CD4-positive, alpha-beta T cell treated with Interleukin-15 for 4 hours (primary cell): Measurements from ENCODE around the gene CLCN6.
A peak's percentile ranks its signal among the peaks of the same experiment; 100 is the strongest.

Experiments used
- DNase-seq: peaks from one replicate; pipeline ENCODE4 v3.0.0-alpha.2; 2020; ENCODE audit warnings: low spot score

Gene CLCN6

DNA sequence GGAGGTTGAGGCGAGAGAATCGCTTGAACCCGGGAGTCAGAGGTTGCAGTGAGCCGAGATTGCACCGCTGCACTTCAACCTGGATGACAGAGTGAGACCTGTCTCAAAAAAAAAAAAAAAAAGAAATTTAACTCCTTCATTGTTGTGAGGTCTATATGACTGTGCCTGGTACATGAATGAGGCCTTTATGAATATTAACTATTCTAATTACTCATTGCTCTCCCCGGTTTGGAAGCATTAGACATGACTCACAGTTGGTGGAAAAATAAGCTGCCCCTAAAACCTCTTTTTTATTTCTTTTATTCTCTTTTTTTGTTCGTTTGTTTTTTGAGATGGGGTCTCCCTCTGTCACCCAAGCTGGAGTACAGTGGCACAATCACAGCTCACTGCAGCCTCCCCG, 49.4 kb downstream of the CLCN6 start:
- no peak for DNase-seq

DNA sequence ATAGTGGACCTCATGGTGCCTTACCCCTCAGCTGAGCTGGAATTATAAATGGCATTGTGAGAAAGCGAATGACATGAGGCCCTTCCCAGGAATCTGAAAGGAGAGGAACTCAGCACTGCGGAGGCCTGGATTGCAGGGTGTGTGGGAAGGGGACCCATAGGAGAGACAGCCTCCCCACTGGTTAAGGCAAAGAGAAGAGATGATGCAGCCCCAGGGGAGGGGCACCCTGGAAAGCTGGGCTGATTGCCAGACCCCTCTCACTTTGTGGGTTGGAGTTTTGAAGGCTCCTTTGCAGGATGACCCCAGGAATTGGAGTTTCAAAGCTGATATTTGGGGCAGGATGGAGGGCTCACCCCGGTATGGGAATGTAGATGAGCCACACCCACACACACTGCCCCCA, 50.7 kb downstream of the CLCN6 start:
- no peak for DNase-seq

DNA sequence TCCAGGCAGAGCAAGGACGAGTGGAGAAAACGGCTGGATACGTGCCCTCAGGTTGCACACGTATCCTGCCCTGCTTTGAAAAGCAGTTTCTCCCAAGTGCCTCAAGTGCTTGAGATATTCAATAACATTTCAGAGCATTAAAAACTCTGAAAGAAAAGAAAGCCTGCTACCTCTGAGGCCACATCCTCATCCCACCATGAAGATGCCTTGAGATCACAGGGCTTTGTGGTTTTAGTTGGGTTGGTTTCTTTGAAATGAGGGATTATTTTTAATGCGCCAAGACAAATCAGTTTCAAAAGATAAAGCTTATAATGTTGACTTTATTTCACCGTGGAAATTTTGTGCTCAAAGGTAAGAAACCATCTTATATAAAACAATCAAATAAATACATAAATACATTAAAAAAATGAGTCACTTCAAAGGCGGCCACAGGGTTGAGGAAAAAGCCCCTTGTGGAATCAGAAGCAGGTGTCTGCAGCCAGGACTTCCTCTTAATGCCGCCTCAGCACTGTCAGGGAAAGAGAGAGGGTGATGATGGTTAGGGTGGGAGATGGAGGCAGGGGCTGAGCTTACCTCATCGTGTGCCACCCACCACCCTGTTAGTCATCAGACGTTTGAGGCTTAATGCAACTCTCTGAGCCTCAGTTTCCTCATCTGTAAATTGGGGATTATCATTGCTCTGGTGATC, 51.3 kb downstream of the CLCN6 start:
- no peak for DNase-seq

DNA sequence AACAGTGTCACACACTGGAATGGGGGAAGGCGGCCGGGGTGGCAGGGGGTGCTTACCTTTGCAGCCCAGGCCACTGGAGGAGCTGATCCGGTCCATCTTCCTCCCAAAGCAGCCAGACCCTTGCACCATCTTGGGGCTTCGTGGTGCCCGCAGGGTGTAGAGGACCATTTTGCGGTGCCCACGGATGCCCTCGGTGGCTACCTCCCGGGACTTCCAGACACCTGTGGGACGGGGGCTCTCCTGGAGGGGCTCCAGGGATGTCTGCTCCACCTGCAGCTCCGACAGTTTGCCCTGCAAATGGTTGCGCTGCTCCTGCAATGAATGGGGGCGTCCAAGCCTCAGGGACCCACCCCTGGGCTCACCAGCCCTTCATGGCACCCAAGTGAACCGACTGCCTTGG, 52.2 kb downstream of the CLCN6 start:
- no peak for DNase-seq

DNA sequence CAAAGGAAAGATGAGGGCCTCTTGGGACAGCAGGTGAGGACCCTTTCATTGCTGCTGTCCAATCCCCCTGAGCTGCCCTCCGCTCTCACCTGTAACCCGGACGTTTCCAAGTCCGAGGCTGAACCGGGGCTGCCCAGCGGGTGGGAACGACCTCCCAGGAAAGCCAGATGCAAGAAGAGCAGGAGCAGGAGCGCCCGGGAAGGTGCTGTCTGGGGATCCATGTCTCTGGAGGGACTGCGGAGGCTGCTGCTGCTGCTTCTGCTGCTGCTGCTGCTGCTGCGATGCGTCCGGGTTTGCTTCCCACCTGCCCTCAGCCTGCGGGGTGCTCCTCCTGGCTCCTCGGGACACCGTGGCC, 52.6 kb downstream of the CLCN6 start, which contains the start of gene NPPB:
Gene NPPB, minus strand, starts transcription at position 333 of the 355 bp plus-strand sequence. Its CDS starts 112 bp downstream, at position 221.
- no peak for DNase-seq

DNA sequence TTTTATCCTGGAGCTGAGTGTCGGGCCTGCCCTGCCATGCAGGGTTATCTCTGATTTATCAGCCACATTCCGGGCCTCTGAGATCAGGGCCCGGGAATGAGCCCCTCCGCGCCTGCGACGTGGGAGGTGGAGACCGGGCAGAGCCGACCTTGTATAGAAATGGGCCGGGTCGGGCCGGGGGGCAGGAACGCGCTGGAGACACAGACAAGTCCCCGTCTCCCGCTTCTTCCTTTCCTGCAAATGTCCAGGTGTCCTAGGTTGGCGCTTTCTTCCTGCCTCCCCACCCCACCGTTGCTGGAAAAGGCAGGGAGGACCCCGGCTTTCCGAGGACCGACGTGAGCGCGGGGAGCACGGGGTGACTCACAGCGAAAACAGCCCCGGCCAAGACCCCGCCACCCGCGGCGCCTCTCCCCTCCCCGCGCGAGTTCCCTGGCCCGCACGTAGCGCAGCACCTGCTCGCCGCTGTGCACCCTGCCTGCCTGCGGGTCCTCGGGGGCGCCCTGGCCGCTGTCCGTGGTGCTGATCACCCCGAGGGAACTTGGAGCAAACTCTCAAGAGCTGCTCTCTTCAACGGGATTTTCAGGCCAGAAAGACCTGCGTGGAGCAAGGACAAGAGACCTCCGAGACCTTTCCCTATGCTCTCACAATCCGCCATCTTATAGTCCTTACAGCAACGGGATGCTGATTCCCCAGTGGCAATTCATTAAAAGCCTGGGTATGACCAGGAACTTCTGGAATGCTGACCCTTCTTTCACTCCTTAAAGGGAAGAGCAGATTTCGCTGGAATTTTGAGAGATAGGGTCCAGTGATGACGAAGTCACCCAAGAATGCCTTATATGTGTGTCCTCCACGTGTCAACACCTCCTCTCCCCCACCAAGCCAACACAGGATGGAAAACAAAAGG, 53.2 kb downstream of the CLCN6 start:
- DNase-seq = peak; percentile 46

DNA sequence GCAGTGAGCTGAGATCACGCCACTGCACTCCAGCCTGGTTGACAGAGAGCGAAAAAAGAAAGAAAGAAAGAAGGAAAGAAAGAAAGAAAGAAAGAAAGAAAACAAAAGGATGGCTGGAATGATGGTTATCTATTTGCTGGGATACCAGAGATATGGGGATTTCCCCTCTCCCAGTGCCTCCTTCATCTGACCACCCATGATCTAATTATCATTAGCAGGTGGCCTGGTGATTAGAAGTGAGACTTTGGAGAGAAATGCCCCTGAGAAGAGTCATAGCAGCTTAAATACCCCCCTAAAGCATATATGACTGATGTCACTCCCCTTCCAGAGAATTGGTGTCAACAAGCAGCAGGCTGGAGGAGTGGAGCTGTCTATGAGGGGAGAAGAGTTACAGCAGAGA, 54.1 kb downstream of the CLCN6 start:
- DNase-seq = no peak

DNA sequence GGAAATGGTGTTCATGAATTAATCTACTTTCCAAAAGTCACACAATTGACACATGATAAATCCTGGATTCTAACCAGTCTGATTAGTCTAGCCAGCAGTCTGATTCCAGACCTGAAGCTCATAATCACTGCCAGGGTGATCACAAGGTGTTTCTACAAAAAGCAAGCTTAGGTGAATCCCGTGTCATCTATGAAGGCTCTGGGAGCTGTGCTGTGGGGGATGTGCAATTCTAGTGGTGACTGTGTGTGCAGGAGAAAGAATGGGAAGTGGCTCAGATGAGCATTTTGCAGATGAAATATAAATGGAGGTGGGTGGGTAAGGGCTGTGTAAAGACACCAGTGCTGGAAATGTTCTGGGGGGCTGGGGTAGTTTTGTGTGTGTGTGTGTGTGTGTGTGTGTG, 54.6 kb downstream of the CLCN6 start:
- DNase-seq = no peak

DNA sequence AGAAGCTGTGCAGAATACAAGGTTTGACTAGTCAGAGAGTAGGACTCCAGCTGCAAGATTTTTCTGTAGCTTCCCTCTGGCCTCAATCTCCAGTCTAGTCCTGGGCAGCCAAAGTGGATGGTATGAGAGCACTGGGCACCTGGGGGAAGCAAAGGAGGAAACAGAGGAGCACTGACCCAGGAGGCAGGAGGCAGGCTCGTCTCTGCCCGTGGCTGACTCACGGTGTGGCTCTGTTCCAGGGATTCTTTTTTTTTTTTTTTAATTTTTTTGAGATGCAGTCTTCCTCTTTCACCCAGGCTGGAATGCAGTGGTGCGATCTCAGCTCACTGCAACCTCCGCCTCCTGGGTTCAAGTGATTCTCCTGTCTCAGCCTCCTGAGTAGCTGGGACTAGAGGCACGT, 56.9 kb downstream of the CLCN6 start:
- no peak for DNase-seq

DNA sequence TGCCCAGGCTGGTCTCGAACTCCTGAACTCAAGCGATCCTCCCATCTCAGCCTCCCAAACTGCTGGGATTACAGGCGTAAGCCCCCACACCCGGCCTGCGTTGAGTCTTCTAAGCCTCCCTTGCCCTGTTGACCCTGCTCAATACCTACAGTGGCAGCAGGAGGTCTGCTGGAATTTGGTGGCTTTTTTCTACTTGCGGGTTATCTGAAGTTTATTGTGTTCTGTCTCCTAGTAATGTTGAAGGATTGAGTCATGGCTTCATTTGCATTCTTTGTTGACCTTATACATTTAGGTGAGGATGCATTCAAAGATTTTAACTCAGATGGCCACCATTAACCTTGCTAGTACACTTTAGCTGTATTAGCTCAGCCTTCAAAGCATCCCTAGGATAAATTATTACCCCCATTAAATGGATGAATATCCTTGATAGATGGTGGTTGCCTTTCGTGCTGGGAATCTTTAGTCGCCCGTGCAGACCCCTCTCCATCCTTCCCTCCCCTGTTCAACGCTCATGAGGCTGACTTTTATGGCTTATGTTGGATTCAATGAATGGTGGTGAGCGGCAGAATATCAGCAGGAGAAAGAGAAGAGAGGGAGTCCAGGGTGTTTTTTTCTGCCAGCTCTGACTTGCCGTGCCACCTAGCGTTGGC, 62.5 kb downstream of the CLCN6 start:
- DNase-seq = no peak

DNA sequence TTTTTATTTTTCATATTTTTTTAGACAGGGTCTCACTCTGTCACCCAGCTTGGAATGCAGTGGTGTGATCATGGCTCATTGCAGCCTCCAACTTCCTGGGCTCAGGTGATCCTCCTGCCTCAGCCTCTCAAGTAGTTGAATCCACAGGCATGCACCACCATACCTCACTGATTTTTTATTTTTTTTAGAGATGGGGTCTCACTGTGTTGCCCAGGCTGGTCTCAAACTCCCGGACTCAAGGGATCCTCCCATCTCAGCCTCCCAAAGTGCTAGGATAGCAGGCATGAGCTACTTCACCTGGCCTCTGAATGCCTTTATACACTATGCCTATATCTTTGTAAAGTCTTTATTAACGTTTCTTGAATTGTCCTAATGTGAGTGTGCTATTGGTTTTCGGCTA, 63.1 kb downstream of the CLCN6 start:
- DNase-seq = no peak

DNA sequence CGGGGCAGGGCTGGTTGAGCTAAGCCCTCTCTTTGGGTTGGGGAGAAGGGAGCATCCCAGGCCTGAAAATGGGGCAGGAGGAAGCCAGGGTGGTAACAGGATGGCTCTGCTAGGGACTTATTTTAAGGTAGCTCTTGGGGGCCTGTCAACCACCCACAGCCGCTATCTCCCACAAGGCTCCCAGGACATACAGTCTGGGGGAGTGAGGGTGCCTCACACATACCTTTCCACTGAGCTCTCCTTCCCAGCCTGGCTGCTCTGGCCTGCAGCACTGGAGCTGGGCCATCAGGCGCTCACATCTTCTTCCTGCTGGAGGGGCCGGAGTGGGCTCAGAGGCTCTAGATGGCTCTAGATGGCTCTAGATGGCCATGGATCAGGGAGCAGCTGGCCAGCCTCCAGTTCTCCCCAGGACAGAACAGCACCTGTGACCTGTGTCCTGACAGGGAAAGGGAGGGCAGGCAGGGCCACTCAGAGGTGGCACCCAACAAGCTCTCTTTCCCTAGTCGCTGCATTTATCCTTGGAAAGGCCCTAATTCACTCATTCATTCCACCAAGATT, 63.7 kb downstream of the CLCN6 start:
- no peak for DNase-seq

DNA sequence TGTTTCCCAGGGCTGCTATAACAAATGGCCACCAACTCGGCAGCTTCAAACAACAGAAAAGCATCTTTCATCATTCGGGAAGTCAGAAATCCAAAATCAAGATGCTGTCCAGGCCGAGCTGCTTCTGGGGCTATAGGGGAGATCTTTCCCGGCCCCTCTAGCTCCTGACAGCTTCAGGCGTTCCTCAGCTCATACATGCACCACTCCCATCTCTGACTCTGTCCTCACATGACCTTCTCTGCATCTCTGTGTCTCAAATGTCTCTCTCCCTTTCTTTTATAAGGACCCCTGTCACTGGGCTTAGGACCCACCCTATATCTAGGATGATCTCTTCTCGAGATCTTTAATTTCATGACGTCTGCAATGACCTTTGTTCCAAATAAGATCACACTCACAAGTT, 66.6 kb downstream of the CLCN6 start:
- DNase-seq = no peak

DNA sequence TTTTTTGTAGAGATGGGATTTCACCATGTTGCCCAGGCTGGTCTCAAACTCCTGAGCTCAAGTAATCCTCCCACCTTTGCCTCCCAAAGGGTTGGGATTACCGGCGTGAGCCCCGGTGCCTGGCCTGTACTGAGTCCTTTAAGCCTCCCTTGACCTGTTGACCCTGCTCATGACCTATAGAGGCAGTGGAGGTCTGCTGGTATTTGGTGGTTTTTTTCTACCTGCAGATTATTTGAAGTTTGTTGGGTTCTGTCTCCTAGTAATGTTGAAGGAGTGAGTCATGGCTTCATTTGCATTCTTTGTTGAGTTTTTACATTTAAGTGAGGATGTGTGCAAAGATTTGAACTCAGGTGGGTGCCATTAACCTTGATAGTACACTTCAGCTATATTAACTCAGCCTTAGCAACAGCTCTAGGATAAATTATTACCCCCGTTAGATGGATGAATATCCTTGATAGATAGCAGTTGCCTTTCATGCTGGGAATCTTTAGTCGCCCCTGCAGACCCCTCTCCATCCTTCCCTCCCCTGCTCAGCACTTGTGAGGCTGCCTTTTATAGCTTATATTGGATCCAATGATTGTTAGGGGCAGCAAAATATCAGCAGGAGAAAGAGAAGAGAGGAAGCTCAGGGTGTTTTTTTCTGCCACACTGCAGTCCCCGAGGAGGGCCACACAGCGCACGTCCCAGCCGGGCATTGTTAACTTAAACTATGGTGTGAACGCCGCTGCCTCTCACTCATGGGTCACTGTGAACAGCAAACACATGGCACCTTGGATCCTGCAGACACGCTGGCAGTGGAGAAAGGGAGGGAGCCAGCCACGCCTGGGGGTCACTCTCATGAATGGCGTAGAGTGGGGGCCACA, 67.6 kb downstream of the CLCN6 start:
- DNase-seq = no peak

DNA sequence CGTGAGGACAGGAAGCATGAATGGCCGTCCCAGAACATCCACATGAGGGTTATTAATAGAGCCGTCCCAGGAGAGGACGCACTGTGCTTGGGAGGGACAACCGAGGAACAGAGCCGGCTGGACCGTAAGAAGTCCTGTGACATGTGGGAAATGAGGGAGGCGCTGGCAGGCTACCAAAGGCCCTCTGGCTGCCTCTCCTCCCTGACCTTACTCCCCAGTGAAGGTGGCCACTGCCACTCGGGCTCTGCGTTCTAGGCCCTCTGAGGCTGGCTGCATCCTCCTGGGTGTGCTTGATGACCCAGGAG, 68.2 kb downstream of the CLCN6 start:
- DNase-seq = no peak

DNA sequence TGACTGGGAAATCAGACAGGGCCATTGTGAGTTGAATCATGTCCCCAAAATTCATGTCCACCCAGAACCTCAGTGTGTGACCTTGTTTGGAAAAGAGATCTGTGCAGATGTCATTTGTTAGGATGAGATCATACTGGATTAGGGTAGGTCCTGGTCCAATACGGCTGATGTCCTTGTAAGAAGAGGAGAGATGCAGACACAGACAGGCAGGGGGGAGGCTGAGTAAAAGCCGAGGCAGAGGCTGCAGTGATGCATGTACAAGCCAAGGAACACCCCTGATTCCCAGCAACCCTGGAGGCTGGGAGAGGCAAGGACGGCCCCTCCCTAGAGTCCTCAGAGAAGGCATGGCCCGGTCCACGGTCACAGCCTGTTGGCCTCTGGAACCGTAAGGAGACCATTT, 68.6 kb downstream of the CLCN6 start:
- no peak for DNase-seq

DNA sequence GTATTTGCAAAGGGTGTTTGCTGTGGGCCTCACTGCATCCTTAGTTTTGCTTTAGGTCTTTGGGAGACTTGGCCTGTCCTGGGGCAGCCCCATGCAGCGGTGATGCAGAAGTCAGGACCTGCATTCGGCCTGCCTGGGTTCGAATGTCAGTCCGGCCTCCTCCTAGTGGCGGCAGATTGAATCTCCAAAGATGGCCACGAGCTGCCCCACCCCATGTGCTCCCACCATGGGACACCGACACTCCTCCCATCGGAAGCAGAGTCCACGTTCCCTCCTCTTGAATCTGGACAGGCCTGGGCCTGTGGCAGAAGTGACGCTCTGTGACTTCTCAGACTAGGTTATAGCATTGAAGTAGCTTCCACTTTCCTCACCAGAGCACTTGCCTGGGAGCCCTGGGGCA, 69.1 kb downstream of the CLCN6 start:
- DNase-seq = no peak

DNA sequence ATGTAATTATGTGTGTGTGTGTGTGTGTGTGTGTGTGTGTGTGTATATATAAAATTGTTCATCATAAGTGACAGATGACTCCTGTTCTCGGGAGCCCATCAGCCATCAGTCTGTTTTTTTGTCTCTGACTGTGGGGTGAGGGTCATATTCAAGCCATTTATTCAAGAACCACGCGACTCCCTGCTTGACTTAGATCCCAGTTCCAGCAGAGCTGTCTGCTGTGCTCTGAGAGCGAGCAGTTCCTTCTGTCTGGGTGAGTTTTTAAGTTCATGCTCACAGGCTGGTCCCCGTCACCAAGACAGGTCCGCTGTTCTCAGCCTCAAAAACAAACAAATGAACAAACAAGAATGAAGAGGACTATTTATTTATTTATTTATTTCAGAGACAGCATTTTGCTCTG, 71.1 kb downstream of the CLCN6 start:
- no peak for DNase-seq

DNA sequence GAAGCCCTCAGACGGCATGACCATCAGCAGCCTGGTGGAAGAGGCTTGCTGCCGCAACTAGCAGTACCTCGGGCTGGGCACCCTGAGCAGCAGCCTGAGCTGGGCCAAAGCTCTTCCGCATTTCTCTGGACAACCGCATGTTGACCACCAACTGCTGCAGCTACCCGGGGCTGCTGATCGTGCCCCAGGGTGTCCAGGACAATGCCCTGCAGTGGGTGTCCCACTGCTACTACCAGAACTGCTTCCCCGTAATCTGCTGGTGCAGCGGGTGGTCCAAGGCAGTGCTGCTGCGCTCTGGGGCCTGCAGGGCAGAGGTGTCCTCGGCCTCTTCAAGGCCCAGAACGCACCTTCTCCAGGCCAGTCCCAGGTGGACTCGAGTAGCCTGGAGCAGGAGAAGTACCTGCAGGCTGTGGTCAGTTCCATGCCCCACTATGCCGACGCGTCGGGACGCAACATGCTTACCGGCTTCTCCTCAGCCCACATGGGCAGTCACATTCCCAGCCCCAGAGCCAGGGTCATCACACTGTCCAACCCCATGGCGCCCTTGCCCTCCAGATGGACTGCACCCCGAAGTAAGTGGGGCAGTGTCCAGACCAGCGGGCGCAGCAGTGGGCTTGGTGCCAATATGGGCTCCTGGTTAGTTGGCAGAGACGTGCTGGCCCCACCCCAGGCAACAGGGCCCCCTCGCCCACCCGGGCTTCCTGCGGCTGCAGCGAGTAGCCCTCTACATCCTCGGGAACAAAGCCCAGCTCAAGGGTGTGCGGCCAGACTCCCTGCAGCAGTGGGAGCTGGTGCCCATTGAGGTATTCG, 72.3 kb downstream of the CLCN6 start:
- DNase-seq = no peak

DNA sequence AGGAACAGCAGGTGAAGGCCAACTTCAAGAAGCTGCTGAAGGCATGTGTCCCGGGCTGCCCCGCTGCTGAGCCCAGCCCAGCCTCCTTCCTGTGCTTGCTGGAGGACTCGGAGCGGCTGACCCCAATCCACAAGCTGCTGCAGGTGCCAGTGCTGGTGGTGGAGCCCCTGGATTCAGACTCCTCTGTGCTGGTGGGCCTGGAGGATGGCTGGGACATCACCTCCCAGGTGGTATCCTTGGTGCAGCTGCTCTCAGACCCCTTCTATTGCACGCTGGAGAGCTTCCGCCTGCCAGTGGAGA, 72.8 kb downstream of the CLCN6 start:
- no peak for DNase-seq
